ENCODE data around the gene ATP13A5. TPM values are rescaled to one million over a fixed set of nuclear protein-coding genes. Genes with fewer than 3 reads are reported as not detected.

Gene ATP13A5
- total RNA-seq, 6 donors from 2014 or later, result 0.66 to 8.9 (median 1.6) TPM

GRCh38 chr3:193240850-193241706, 137.5 kb downstream of the ATP13A5 start, which contains the start of gene PLAAT1:
Gene PLAAT1 (plus strand): TSS chr3:193241222. CDS start chr3:193255651, 14,429 bp downstream.
- Histone ChIP-seq H3K36me3 (no peaks in the 10 kb centered on the region), H3K9me3 (no peaks in the 10 kb centered on the region), H3K4me1 (peaks cover 0 to 9% (median 2%) of the 10 kb centered on the region in 4 donors), H3K27me3 (no peaks in the 10 kb centered on the region), H3K4me3 (peak within 1 kb of the TSS; percentile 25 to 49 (median 39)), H3K27ac (no peak within 1 kb of the TSS)
- DNase-seq (peak; percentile 49 to 93), ATAC-seq (ENCODE audit: low FRiP score in 2 of 2) (peak; percentile 67 to 94)
- TF ChIP-seq EP300 (IDR thresholded peaks at IDR 0.05) (no peak), POLR2AphosphoS5 (IDR thresholded peaks at IDR 0.05) (no peak), POLR2A (IDR thresholded peaks at IDR 0.05) (no peak)
- TF ChIP-seq, protein P1, sequence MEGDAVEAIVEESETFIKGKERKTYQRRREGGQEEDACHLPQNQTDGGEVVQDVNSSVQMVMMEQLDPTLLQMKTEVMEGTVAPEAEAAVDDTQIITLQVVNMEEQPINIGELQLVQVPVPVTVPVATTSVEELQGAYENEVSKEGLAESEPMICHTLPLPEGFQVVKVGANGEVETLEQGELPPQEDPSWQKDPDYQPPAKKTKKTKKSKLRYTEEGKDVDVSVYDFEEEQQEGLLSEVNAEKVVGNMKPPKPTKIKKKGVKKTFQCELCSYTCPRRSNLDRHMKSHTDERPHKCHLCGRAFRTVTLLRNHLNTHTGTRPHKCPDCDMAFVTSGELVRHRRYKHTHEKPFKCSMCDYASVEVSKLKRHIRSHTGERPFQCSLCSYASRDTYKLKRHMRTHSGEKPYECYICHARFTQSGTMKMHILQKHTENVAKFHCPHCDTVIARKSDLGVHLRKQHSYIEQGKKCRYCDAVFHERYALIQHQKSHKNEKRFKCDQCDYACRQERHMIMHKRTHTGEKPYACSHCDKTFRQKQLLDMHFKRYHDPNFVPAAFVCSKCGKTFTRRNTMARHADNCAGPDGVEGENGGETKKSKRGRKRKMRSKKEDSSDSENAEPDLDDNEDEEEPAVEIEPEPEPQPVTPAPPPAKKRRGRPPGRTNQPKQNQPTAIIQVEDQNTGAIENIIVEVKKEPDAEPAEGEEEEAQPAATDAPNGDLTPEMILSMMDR (IDR thresholded peaks at IDR 0.05), result no peak
- 4 to 5% methylated on average over 19 to 32 of the region's 93 CpGs for WGBS, 2 donors

DNA sequence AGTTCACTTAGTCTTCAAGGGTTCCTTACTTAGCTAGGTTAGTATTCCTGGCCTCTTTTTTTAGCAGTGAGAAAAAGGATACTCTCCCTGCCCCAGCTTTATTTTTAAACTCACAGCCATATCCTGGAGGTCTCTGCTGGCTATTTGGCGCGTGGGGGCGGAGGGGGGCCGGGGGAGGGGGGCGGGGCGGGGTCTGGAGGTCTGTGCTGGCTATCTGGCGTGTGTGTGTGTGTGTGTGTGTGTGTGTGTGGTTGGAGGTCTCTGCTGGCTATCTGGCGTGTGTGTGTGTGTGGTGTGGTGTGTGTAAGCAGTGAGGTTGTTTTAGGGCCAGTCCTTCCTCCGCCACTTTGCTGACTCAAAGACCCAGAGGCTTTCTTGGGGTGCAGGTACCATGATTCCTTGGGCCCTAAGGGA, 138.1 kb downstream of the ATP13A5 start:
- no peaks in the 10 kb centered on the region for H3K27me3 ChIP-seq
- H3K36me3 ChIP-seq, result no peaks in the 10 kb centered on the region
- peak in 1 of 2 donors; percentile 24 for DNase-seq
- 0 to 9% methylated on average over 2 to 6 of the region's 9 CpGs for WGBS, 2 donors
- ATAC-seq (ENCODE audit: low FRiP score in 2 of 2), result peak in 1 of 2 donors; percentile 15
- H3K4me1 ChIP-seq, result peaks cover 0 to 9% (median 2%) of the 10 kb centered on the region in 4 donors
- H3K27ac ChIP-seq, result no peak overlapping the region
- H3K9me3 ChIP-seq, result no peaks in the 10 kb centered on the region
- TF ChIP-seq, protein P1 (IDR thresholded peaks at IDR 0.05), result no peak
- TF ChIP-seq POLR2A (IDR thresholded peaks at IDR 0.05), result no peak
- TF ChIP-seq POLR2AphosphoS5 (IDR thresholded peaks at IDR 0.05), result no peak
- TF ChIP-seq EP300 (IDR thresholded peaks at IDR 0.05), result no peak
- H3K4me3 ChIP-seq, result peak overlapping the region in 3 of 4 donors; percentile 29 to 49 (median 49)

DNA sequence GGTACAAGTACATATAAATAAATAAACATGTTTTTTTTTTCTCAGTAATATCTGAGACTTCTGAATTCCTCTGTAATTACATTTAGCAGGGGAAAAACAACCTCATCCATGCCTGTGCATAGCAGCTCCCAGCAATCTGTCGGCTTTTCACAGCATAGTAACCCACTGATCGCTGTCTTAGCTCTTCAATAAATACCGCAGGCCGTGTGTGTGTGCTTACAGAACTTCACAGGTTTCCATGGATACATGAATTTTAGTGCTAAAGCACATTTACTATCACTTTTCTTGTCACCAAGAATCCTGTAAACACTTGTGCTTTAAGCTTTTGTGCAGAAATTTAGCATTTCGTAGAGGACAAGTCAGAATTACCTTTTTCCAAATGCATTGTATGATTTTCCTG, 141.5 kb downstream of the ATP13A5 start:
- WGBS, 2 donors, result 71 to 72% methylated on average over 5 of the region's 5 CpGs
- H3K36me3 ChIP-seq, result no peaks in the 10 kb centered on the region
- TF ChIP-seq POLR2A (IDR thresholded peaks at IDR 0.05), result no peak
- TF ChIP-seq POLR2AphosphoS5 (IDR thresholded peaks at IDR 0.05), result no peak
- no peak for TF ChIP-seq EP300 (IDR thresholded peaks at IDR 0.05)
- TF ChIP-seq, protein P1 (IDR thresholded peaks at IDR 0.05), result no peak
- H3K4me3 ChIP-seq, result no peak overlapping the region
- H3K27me3 ChIP-seq, result no peaks in the 10 kb centered on the region
- no peaks in the 10 kb centered on the region for H3K9me3 ChIP-seq
- no peak for DNase-seq
- H3K4me1 ChIP-seq, result peaks cover 0 to 9% (median 2%) of the 10 kb centered on the region in 4 donors
- ATAC-seq (ENCODE audit: low FRiP score in 2 of 2), result no peak
- H3K27ac ChIP-seq, result no peak overlapping the region

GRCh38 chr3:193236599-193236998, 142.0 kb downstream of the ATP13A5 start:
- WGBS, 2 donors, result 46 to 48% methylated on average over 4 of the region's 4 CpGs
- Histone ChIP-seq H3K9me3 (no peaks in the 10 kb centered on the region), H3K4me1 (peaks cover 0 to 9% (median 2%) of the 10 kb centered on the region in 4 donors), H3K27me3 (no peaks in the 10 kb centered on the region), H3K36me3 (no peaks in the 10 kb centered on the region), H3K27ac (no peak overlapping the region), H3K4me3 (no peak overlapping the region)
- DNase-seq (no peak), ATAC-seq (ENCODE audit: low FRiP score in 2 of 2) (no peak)
- TF ChIP-seq EP300 (IDR thresholded peaks at IDR 0.05) (no peak), POLR2A (IDR thresholded peaks at IDR 0.05) (no peak), POLR2AphosphoS5 (IDR thresholded peaks at IDR 0.05) (no peak)
- TF ChIP-seq, protein P1 (IDR thresholded peaks at IDR 0.05), result no peak
